Vagina (tissue), 2 donors: ENCODE results near the gene SLFN13.

Experiments used
- POLR2A ChIP-seq, 2 donors: fragments of 450-650 bp; IDR thresholded peaks; one replicate each; pipeline ENCODE4 v1.6.1; 2017; ENCODE audit warnings: antibody characterized with exemption in 2 of 2, mild to moderate bottlenecking in 2 of 2, moderate library complexity in 2 of 2
- POLR2AphosphoS5 ChIP-seq, 2 donors: sonication (generic); formaldehyde crosslinking; IDR thresholded peaks; one replicate each; pipeline ENCODE4 v1.9.0; 2017; ENCODE audit warnings: antibody characterized with exemption in 2 of 2, mild to moderate bottlenecking in 2 of 2, low read depth in 1 of 2; ENCODE audit not compliant: insufficient read depth in 1 of 2
- TF ChIP-seq, protein P1 (sequence below), 3 experiments: fragments of 450-650 bp in 2 of 3; fragments of 200-600 bp in 1 of 3; sonication (generic) in 1 of 3; IDR thresholded peaks; one replicate each; pipeline ENCODE4 v1.5.1; 2017 to 2019; ENCODE audit warnings: antibody characterized with exemption in 3 of 3, mild to moderate bottlenecking in 2 of 3, moderate library complexity in 2 of 3

DNA sequence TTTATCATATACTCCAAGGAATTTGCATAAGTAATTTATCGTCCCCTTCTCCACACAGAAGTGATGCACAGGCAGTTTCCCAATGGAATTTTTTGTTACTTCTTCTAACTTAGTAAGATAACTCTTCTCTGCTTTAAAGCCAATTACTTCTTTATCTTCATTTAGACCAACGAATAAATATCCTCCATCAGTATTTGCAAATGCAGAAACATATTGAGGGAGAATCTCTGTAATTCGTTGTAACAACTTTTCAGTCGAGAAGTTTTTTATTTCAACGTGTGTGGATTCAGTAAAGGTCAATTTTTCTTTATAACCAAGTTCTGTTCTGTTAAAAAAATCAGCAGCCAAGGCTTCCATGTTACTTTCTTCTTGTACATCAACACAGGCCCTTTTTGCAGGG, 30.7 kb upstream of the SLFN13 start:
- TF ChIP-seq, protein P1, sequence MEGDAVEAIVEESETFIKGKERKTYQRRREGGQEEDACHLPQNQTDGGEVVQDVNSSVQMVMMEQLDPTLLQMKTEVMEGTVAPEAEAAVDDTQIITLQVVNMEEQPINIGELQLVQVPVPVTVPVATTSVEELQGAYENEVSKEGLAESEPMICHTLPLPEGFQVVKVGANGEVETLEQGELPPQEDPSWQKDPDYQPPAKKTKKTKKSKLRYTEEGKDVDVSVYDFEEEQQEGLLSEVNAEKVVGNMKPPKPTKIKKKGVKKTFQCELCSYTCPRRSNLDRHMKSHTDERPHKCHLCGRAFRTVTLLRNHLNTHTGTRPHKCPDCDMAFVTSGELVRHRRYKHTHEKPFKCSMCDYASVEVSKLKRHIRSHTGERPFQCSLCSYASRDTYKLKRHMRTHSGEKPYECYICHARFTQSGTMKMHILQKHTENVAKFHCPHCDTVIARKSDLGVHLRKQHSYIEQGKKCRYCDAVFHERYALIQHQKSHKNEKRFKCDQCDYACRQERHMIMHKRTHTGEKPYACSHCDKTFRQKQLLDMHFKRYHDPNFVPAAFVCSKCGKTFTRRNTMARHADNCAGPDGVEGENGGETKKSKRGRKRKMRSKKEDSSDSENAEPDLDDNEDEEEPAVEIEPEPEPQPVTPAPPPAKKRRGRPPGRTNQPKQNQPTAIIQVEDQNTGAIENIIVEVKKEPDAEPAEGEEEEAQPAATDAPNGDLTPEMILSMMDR (IDR thresholded peaks at IDR 0.05), result no peak
- TF ChIP-seq POLR2AphosphoS5 (IDR thresholded peaks at IDR 0.05; ENCODE audit: insufficient read depth in 1 of 2, low read depth in 1 of 2) (no peak), POLR2A (IDR thresholded peaks at IDR 0.05) (no peak)
